Loucy (cell line): ENCODE results near the gene FAM186B.

Experiments used
- H2AFZ ChIP-seq: fragments of 200-600 bp; sonication (generic); 2 replicates; pipeline ENCODE4 v1.6.0; 2016; ENCODE audit warnings: antibody characterized with exemption, mild to moderate bottlenecking, low read length, moderate library complexity
- H3F3A ChIP-seq: fragments of 200-600 bp; 2 replicates; pipeline ENCODE4 v1.6.0; 2016; ENCODE audit warnings: antibody characterized with exemption, low read depth, mild to moderate bottlenecking
- H3K27me3 ChIP-seq: fragments of 200-600 bp; sonication (generic); 2 replicates; pipeline ENCODE4 v1.6.1; 2014; ENCODE audit warnings: low read length, mild to moderate bottlenecking; ENCODE audit not compliant: insufficient read depth, poor library complexity, severe bottlenecking
- H3K36me3 ChIP-seq: fragments of 200-600 bp; sonication (generic); 2 replicates; pipeline ENCODE4 v1.6.1; 2016; ENCODE audit warnings: low read length; ENCODE audit not compliant: insufficient read depth
- H3K4me1 ChIP-seq: fragments of 200-600 bp; sonication (generic); 2 replicates; pipeline ENCODE4 v1.5.1; 2014; ENCODE audit warnings: low read length, mild to moderate bottlenecking; ENCODE audit not compliant: insufficient read depth, poor library complexity, severe bottlenecking
- H3K4me2 ChIP-seq: fragments of 200-600 bp; sonication (generic); 2 replicates; pipeline ENCODE4 v1.6.0; 2014; ENCODE audit warnings: antibody characterized with exemption, low read length, low read depth, mild to moderate bottlenecking; ENCODE audit not compliant: poor library complexity, severe bottlenecking
- H3K4me3 ChIP-seq: fragments of 200-600 bp; sonication (generic); 2 replicates; pipeline ENCODE4 v1.5.1; 2014; ENCODE audit warnings: low read length, mild to moderate bottlenecking, mixed read lengths; ENCODE audit not compliant: poor library complexity, severe bottlenecking
- H3K79me2 ChIP-seq: fragments of 200-600 bp; sonication (generic); 2 replicates; pipeline ENCODE4 v1.6.1; 2014; ENCODE audit warnings: low read length; ENCODE audit not compliant: insufficient read depth
- H3K9ac ChIP-seq: fragments of 200-600 bp; sonication (generic); 2 replicates; pipeline ENCODE4 v1.6.0; 2014; ENCODE audit warnings: mild to moderate bottlenecking, low read depth, low read length, moderate library complexity; ENCODE audit not compliant: poor library complexity, severe bottlenecking
- H3K9me2 ChIP-seq: fragments of 200-600 bp; sonication (generic); replicated peaks from 2 replicates; pipeline ENCODE4 v1.6.1; 2016; ENCODE audit warnings: low read depth, low read length, mixed read lengths
- H3K9me3 ChIP-seq: fragments of 200-600 bp; sonication (generic); 2 replicates; pipeline ENCODE4 v1.6.1; 2014; ENCODE audit warnings: mild to moderate bottlenecking, antibody characterized with exemption, low read length, low read depth; ENCODE audit not compliant: insufficient read depth
- H4K20me1 ChIP-seq: fragments of 200-600 bp; sonication (generic); 2 replicates; pipeline ENCODE4 v1.6.0; 2014; ENCODE audit warnings: antibody characterized with exemption, low read length, mild to moderate bottlenecking; ENCODE audit not compliant: insufficient read depth, poor library complexity, severe bottlenecking
- EZH2phosphoT487 ChIP-seq: fragments of 200-600 bp; IDR thresholded peaks from 2 replicates; pipeline ENCODE4 v1.6.1; 2018; ENCODE audit warnings: antibody characterized with exemption, mild to moderate bottlenecking, moderate library complexity, borderline replicate concordance
- TF ChIP-seq, protein P1 (sequence below): fragments of 200-600 bp; sonication (generic); conservative IDR thresholded peaks from 2 replicates; pipeline ENCODE4 v1.5.1; 2014; ENCODE audit warnings: mild to moderate bottlenecking, antibody characterized with exemption, low read length

FAM186B gene

DNA sequence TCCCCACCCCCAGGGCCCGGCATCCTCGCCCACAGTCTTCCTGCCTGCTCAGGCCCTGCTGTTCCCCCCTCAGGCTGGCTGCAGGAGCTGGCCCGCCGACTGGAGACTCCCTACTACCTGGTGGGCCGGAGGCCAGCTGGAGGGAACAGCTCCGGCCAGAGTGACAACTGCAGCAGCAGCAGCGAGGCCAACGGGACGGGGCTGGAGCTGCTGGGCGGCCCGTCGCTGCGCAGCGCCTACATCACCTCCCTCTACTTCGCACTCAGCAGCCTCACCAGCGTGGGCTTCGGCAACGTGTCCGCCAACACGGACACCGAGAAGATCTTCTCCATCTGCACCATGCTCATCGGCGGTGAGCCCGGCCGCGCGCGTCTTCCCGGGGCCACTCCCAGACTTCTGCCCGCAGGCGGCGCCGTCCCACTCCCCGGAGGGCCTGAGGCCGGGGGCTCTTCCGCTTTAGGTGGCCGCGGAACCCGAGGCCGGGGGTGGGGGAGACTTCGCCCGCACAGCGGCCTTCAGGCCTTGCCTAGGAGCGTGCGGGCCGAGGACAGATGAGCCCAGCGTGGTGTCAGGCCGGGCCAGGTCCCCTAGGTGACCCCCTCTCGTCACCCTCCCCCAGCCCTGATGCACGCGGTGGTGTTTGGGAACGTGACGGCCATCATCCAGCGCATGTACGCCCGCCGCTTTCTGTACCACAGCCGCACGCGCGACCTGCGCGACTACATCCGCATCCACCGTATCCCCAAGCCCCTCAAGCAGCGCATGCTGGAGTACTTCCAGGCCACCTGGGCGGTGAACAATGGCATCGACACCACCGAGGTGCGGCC, 56.4 kb downstream of the FAM186B start:
- Histone ChIP-seq H3K4me3 (no peak overlapping the region), H3K4me1 (peaks cover 23% of the 10 kb centered on the region), H3K9ac (no peak overlapping the region), H3K36me3 (no peaks in the 10 kb centered on the region), H4K20me1 (no peaks in the 10 kb centered on the region), H3F3A (no peaks in the 10 kb centered on the region), H3K9me2 (no peaks in the 10 kb centered on the region), H3K27me3 (no peaks in the 10 kb centered on the region), H3K79me2 (no peaks in the 10 kb centered on the region), H2AFZ (no peak overlapping the region), H3K9me3 (no peaks in the 10 kb centered on the region), H3K4me2 (no peak overlapping the region)
- TF ChIP-seq, protein P1, sequence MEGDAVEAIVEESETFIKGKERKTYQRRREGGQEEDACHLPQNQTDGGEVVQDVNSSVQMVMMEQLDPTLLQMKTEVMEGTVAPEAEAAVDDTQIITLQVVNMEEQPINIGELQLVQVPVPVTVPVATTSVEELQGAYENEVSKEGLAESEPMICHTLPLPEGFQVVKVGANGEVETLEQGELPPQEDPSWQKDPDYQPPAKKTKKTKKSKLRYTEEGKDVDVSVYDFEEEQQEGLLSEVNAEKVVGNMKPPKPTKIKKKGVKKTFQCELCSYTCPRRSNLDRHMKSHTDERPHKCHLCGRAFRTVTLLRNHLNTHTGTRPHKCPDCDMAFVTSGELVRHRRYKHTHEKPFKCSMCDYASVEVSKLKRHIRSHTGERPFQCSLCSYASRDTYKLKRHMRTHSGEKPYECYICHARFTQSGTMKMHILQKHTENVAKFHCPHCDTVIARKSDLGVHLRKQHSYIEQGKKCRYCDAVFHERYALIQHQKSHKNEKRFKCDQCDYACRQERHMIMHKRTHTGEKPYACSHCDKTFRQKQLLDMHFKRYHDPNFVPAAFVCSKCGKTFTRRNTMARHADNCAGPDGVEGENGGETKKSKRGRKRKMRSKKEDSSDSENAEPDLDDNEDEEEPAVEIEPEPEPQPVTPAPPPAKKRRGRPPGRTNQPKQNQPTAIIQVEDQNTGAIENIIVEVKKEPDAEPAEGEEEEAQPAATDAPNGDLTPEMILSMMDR: no peak

DNA sequence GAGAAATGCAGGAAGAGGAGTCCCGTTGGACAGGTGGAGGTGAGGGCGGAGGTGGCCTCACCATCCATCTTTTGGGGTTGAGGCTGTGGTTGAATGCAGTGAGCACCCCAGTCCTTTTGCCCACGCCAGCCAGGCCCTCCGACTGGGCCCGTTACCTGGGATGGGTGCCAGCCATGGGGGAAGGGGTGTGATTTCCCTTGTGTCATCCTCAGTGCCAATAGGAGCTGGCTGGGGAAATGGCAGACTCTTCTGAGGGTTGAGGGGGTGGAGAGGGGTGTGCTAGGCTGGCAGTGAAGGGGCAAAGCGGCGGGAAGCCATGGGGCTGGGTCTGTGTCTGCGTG, 57.0 kb downstream of the FAM186B start:
- Histone ChIP-seq H3K4me1 (peaks cover 20% of the 10 kb centered on the region), H3K4me3 (no peak overlapping the region), H3K79me2 (no peaks in the 10 kb centered on the region)

DNA sequence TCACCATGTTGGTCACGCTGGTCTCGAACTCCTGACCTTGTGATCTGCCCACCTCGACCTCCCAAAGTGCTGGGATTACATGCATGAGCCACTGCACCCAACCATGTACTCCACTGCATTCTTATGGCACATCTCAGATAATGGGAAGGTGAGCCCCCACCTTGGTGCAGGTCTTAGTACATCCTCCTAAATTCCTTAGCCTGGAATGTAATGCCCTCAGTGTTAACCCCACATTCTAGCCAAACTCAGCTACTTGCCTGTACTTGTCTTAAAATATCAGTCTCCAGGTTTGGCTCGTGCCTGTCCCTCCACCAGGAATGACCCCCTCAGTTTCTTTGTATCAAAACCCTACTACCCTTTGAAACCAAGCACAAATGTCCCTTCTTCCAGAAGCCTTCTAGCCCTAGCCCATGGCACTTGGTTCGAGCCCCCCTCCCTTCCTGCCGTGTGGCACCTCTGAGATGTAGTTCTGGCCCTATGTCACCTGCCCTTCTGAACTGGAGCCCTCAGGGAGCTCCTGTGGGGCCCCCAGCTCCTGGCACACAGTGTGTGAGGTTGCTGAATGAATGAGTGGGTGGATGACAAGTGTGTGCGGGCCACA, 58.2 kb downstream of the FAM186B start:
- H3K4me2 ChIP-seq: no peak overlapping the region
- TF ChIP-seq, protein P1: no peak
- TF ChIP-seq EZH2phosphoT487: no peak
- H3K9me3 ChIP-seq: no peaks in the 10 kb centered on the region
- H3K79me2 ChIP-seq: no peaks in the 10 kb centered on the region
- H3F3A ChIP-seq: no peaks in the 10 kb centered on the region
- peaks cover 8% of the 10 kb centered on the region for H3K4me1 ChIP-seq
- H2AFZ ChIP-seq: no peak overlapping the region
- H3K9me2 ChIP-seq: no peaks in the 10 kb centered on the region
- no peaks in the 10 kb centered on the region for H3K27me3 ChIP-seq
- no peak overlapping the region for H3K9ac ChIP-seq
- H4K20me1 ChIP-seq: no peaks in the 10 kb centered on the region
- H3K4me3 ChIP-seq: no peak overlapping the region
- H3K36me3 ChIP-seq: no peaks in the 10 kb centered on the region

More for the DNA sequence above, 57.0 kb downstream of the FAM186B start:
- no peak overlapping the region for H3K9ac ChIP-seq
- no peaks in the 10 kb centered on the region for H3K27me3 ChIP-seq
- H3F3A ChIP-seq: no peaks in the 10 kb centered on the region
- no peaks in the 10 kb centered on the region for H4K20me1 ChIP-seq
- no peaks in the 10 kb centered on the region for H3K9me2 ChIP-seq
- no peaks in the 10 kb centered on the region for H3K9me3 ChIP-seq
- TF ChIP-seq EZH2phosphoT487: no peak
- TF ChIP-seq, protein P1: no peak
- no peaks in the 10 kb centered on the region for H3K36me3 ChIP-seq
- H2AFZ ChIP-seq: no peak overlapping the region
- H3K4me2 ChIP-seq: no peak overlapping the region
